HUDEP-2 (cell line): ENCODE measurements around the gene OTUB1.

Source experiments
- DNase-seq, 76 experiments: peaks; one replicate each; lab custom pipeline; 2025; ENCODE audit not compliant: unreplicated experiment in 76 of 76; lab: John Stamatoyannopoulos, UW

Gene OTUB1

DNA sequence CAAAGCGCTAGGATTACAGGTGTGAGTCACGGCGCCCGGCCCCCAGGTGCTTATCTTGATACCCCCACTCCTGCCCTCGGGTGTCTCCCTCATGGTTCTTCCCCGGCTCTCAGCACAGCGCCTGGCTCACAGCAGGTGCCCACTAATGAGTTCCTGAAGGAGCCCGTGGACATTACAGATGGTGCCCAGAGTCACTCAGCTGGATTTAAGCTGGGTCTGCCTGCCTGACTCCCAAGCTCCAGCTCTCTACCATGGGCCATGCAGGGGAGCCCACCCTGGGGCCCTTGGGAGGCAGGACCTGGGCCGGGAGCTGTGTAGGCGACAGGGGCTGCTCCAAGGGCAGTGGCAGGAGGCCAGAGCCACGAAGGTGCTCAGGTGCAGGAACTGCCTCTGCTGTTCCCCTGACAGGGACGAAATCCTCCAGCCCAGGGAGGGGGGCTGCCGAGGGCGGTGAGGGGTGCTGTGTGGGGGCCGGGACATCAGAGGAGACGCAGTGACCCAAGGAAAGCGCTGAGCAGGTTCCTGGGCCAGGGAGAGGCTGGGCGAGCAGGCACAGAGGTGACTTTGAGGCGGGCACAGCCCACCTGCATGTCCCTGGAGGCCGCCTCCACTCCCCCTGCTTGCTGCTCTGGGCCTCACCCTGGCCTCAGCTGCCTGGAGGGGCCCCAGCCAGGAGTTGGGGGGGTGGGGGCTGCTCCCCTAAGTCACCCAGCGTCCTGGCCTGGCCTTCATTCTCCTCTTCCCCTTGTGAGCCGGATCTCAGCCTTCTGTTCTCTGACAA lies 34.9 kb downstream of the OTUB1 start:
- DNase-seq = no peak

DNA sequence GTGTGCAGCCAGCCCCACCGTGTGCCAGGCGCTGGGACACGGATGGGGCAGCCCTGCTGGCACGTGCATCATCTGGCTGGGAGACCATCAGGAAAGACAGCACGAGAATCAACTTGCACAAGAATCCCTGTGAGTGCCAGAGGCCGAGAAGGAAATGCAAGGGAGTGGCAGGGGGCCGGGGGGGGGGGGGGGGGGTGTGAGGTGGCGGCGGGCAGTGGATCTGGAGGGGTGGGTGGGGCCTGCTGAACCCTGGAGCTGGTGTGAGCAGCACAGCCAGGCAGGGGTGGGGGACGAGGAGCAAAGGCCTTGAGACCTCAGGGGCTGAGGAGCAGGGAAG lies 35.5 kb downstream of the OTUB1 start:
- DNase-seq = no peak

DNA sequence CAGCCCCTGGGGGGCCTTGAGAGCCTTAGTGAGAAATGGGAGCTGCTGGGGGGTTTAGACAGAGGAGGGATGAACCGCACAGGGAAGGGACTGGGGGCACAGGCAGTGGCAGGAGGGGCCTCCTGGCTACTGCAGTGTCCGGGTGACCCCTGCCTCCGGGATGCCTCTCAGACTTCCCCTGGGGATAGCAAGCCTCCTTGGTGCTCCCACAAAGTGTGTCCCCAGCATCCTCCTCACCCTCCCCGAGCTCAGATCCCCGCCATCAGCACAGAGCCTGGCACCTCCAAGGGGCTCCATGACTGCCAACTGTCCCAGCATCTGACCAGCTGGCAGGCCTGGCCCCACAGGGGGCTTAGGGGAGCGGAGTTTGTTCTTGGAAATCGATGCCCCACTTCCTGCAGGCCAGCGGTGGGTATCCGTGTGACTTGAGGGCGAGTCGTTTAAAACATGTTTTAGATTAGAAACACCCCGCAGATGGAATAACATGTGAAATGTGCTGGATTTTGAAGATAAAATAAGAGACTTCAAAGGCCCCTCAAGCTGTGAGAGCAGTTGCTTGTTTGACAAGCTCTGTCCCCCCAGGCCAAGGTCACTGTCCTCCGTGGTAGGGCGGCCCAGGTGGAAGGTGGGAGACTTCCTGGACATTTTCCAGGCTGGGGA lies 36.0 kb downstream of the OTUB1 start:
- DNase-seq = no peak

DNA sequence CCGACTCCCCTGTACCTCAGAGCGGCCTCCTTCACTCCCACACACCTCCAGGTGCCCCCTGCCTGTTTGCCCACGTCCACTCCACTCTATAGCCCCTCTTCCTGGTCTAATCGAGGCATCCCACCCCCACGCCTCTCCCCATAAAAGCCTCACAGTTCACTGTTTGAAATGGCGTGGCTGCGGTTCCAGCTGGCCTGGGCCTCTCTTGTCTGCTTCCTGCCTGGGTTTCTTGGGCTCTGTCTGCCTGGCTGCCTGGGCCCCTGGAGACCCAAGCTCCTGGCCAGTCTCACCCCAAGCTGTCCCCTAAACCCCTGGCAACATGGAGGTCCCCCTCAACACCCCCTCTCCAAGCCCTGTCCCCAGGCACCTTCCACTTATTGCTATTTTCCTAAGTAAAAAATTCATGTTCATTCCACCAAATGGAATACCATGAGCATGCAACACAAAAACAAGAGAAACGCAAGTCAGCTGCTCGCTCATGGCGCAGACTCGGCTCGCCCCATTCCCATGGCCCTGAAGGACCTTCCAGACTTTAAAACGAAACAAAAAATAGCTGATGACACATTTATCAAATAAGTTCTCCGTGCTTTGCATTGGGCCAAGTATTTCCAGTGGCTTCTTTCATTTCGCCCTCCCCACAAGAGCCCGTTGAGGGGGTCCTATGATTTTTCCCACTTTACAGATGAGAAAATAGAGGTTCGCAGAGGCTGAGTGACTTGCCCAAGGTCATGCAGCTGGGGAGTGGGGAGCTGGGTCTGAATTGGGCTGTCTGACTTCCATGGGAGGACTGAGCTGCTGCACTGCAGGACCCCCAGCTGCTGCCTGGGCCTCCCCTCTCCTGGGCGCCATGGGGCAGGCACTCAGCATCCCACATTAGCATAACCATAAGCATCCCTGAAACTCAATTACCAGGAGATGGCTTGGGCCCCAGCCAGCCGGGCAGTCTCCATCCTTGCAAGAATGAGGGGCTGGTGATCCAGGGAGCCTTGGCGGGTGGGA lies 37.8 kb downstream of the OTUB1 start:
- DNase-seq = no peak

DNA sequence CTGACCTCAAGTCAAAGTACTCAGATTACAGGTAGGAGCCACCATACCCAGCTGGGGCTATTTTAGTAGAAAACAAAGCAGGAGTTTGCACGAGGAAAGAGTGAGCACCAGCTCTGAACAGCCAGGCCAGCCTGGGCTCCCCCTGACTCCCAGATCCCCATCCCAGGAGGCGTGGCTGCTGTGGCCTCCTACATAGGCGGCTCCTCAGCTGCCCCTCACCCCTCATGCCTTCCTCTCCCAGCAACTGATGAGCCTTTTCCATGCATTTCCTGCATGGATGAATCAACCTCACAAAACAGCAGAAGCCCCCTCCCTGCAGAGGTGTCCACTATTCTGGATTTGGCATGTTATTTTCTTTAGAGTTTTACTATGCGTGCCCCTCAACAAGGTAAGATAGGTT lies 39.0 kb downstream of the OTUB1 start:
- no peak for DNase-seq

DNA sequence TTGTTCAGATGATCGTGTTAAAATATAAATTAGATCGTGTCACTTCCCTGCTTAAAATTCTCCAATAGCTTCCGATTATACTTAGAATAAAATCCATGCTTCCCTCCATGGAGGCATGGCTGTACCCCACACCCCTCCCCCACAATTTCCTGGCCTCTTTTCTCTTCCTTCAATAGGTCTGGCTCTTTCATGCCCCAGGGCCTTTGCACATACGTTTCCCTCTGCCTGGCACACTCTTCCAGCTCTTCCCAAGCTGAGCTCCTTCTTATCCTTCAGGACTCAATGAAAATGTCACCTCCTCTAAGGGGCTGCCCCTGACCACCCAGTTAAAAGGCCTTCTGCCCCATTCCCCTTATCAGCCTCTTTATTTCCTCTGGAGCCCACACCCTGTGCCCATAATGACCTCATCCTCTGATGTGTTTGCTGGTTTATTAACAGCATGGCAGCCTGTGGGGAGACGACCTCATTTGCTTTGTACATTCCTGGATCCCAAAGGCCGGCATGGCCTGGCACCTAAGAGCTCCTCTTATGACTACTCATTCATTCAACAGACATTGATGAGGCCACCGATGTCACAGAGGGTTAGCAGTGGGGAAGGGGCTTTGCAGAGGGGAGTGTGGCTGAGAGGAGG lies 40.5 kb downstream of the OTUB1 start:
- DNase-seq = no peak

DNA sequence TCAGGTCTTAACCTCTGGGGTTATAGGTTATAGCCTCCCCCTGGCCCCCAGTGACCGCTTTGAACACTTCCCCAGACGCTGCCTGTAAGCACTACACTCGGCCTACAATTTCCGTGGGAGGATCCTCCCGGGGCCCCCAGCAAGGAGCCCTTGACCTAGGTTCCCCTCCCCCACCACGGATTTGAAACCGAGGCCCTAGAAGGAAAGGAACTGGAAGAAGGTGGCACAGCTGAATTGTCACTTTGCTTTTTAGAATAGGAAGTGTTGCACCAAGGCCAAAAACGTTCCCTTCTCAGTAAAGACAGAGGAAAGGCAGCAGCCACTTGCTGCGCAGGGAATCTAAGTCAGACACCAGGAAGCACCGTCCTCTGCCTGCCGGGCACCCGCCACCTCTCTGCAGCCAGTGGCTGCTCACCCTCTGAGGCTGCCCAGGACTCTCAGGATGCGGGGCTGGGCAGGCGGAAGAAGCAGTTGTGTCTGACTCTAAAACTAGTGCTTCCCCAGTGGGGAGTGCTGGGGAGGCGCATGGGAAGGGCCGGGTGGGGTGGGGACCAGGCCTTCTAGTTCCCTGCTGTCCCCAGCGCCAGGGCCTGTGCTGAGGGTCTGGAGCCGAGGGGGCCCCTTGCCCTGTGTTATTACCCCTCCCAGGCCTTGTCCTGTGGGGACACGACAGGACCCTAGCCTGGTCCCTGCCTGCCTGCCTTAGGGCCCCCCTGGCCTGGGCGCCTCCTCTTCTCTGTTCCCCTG lies 41.6 kb downstream of the OTUB1 start:
- no peak for DNase-seq

DNA sequence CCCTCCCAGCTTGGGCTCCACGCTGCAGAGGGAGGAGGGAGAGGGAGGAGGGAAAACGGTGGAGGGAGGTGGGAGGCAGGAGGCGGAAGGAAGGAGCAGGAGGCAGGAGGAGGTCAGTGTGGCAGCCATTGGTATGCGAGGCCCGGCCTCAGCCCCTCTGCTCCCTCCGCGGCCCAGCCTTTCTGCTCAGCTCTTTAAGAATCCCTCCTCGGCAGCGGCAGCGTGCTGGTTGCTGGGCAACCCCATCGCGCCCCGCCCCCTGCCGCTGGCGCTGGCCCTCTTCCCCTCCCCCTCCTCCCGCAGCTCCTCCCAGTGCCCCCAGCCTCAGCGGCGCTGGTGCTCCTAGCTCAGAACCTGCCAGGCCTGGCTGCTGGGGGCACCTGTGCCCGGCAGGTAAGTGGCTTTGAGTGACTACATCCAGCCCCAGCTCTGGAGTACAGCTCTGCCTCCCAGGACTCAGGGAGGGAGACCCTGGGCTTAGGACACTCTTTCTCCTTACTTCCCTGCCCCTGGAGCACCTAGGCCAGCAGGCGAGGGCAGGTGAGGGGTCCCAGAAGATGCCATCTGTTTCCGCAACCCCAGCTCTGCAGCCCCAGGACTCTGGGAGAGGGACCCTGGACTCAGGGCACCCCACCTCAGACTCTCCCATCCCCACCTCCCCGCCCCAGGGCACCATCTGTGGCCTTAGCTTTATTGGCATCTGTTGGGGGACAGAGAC lies 42.3 kb downstream of the OTUB1 start:
- DNase-seq = no peak

DNA sequence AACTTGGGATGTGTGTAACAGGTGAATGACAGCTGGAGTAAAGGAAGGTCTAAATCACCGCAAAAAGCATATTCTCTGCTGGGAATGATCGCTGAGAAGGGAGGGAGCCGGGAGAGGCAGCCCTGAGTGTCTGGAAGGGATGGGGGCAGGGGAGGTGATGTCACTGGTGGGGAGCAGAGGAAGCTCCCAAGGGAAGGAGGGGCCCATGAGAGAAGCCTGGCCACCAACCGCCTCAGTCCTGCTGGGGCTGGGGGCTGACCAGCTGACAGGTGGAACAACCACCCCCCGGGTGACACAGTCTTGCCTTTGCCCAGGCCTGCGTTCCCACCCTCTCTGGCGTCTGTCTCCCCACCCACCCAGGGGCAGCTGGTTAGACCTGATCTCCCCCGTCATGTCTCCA lies 43.5 kb downstream of the OTUB1 start:
- no peak for DNase-seq

DNA sequence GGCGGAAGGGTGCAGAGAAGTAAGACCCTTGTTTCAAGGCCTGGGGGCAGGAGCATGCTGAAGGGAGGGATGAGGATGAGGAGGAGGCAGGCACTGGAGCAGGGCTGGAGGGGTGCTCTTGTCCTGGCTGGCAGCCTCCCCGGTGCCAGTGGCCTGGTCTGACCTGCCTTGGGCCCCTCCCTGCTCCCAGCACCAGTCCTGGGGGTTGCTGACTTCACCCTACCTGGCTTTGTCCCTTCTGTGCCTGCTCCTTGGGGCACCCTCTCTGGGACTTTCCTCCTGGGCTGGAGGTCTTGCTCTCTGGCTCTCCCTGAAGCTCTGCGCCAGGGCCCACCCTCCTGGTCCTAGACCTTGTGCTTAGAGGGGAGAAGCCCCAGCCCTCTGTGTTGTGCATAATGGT lies 44.8 kb downstream of the OTUB1 start:
- no peak for DNase-seq

DNA sequence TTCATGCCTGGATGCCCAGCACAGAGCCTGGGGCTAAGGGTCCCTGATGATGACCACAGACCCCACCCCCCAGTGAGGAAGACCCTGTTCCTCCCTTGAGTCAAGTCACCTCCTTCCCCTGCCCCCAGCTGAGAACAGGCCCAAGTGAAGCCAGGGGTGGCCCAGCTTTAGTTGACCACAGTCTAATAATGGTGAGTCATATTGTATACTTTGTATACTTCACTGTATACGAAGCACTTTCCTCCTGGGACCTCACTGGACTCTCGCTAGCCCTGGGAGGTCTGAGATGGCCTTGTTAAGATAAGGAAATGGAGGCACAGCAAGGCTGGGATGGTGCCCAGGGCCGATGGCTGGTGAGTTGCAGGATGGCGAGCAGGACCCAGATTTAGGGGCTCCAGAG lies 45.8 kb downstream of the OTUB1 start:
- DNase-seq = no peak

DNA sequence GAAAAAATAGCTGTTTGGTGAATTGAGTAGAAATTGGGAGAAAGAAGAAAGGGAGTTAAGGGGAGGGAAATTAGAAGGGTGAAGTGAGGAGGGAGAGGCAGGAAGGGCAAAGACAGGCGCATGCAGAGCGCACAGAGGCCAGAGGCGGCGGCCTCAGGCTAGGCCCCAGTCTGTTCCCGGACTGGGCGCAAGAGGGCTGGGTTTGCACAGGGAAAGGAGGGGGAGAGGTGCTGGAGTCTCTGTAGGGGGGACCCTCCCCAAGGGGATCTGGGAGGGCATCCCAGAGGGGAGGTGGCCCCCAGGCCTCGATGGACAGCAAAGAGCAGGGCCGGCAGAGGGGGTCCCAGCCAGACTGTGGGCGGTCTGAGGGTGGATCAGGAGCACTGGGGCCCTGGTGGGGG lies 48.2 kb downstream of the OTUB1 start:
- DNase-seq = no peak

DNA sequence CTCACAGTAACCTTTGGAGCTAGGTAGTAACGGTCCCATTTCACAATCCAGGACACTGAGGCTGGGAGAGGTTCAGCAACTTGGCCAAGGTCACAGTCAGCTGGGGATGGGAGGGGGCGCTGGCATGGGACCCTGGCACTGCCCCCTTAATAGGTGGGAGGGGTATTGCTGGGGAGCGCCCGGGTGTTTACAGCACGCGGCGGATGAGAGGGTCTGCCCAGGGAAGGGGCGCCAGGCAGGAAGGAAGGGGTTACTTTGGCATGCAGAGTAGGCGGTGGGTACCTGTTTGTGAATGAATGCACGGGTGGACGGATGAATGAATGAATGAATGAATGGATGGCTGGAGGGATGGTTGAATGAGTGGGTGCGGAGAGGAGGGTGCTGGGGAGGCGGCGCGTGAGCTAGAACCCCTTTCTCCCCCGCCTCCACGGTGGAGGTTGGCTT lies 48.9 kb downstream of the OTUB1 start:
- DNase-seq = no peak

DNA sequence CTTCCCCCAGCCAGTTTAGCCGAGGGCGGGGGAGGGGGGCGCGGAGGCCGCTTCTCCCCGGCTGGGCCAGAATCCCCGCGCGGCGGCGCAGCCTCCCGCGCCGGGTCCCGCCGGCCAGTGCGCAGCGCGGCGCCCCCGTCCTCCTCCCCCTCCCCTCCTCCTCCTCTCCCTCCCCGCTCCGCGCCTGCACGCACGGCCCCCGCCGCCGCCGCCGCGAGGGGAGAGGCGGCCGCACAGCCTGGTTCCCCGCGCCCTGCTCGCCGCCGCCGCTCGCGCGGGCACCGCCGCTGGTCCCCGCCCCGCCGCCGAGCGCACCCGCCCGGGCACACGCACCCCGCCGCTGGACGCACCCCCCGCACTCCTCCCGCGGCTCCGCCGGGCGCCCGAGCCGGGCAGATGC lies 49.3 kb downstream of the OTUB1 start, which contains the start of gene FLRT1:
Gene FLRT1, plus strand, starts transcription at position 356 of the 400 bp plus-strand sequence. CDS start 80,337 bp downstream, outside the sequence.
- DNase-seq = no peak

DNA sequence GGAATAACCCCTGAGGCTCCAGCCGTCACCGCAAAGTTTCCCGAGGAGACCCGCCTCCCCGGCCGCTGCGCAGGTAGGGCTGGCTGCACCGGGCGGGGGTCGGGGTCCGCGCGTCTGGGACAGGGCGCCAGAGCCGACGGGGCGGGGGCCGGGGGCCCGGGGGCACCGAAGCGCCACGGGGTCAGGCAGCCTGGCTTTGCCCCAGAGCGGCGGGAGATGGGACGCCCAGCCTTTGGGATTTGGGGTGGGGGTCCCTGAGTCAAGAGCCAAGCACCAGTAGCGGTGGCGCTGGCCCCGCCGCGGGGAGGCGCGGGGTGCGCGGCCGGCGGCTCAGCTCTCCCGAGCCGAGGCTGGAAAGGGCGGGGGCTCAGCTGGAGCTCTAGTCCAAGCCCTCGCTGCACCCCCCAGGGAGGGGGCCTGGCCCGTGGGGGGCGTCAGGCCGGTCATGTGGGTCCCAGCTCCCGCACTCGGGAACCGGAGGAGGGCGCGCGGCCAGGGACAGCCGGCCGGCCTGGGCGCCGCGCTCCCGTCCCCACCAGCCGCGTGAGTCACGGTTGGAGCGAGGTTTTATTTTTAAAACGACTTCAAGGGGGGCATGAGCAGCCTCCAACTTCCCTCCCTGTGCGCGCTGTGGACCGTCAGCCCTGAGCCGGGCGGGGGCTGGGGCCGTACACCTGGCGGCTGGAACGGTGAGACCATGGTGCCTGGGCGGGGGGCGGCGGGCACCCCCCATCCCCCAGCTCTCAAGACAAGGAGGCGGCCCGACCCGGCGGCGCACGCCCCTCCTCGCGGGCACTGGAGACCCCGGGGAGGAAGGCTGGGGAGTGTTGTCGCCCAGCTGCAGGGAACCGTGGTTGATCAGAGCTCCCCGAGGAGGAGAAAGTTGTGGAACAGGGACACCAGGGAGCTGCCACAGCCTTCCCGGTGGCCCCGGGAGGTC lies 50.1 kb downstream of the OTUB1 start:
- DNase-seq = no peak

DNA sequence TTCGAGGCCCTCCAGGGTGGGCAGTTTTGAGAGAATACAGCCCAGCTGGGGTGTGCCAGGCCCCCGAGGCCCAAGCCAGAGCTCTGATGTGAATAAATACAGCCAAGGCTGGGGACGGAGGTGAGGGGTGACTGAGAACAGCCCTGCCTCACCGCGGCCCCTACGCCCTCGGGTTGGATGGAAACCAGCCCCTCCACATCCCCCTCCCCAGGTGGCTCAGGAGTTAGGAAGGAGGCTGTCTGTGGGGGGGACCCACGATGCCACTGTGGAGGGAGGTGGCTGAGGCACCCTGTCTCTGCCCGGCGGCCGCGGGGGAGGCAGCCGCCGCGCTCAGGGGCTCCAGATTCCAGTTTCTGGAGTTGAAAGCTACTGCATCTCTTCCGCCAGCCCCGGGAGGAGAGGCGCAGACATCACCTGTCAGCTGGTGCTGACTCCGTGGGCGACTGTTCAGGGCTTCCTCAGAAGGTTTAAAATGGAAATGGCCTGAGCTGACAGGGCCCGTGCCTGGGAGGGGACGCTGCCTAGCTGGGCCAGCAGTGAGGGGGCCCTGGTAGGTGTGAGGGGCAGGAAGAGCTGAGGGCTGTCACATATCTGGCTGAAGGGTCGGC lies 50.9 kb downstream of the OTUB1 start:
- no peak for DNase-seq

DNA sequence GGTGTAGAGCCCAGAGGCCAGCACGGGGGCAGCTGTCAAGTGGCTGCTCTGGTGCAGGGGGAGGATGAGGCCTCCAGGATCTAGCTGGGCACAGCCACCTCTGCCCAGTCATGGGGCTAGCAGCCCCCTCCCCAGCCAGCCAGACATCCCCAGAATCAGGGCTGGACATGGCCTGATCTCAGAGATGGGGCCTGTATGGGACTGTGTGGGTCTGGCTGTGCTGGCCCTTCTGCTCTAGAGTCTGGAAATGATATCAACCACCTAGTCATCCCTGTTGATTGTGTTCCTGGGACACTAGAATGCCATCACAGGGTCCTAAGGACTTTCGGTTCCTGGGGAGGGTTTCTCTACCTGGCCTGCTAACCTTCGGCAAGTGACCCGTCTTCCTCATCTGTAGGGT lies 52.3 kb downstream of the OTUB1 start:
- no peak for DNase-seq
